GM12891 (cell line): Measurements from ENCODE around the gene SLC15A4.
"Not testable (repeated sequence)": the region's sequence is repeated elsewhere in the genome, so short reads cannot be mapped to it uniquely, and the experiment has no call there.

Source experiments
- DNase-seq: peaks from one replicate; pipeline ENCODE4 v3.0.0; 2011; ENCODE audit warnings: low spot score; ENCODE audit not compliant: insufficient read length
- FAIRE-seq: peaks from 2 replicates; lab custom pipeline; 2011; peaks lifted over from hg19 to GRCh38; lab: Jason Lieb, UNC
- PAX5 ChIP-seq: IDR thresholded peaks from 2 replicates; pipeline ENCODE4 v1.6.1; 2011; ENCODE audit warnings: low read length, moderate library complexity, mild to moderate bottlenecking; ENCODE audit not compliant: insufficient read depth, severe bottlenecking
- POLR2A ChIP-seq: IDR thresholded peaks from 2 replicates; pipeline ENCODE4 v1.6.1; 2011; ENCODE audit warnings: low read depth, low read length, control low read depth
- POLR2AphosphoS5 ChIP-seq: IDR thresholded peaks from 2 replicates; pipeline ENCODE4 v1.6.1; 2011; ENCODE audit warnings: low read depth, low read length, control low read depth
- POU2F2 ChIP-seq: IDR thresholded peaks from 2 replicates; pipeline ENCODE4 v1.6.1; 2011; ENCODE audit warnings: low read depth, mild to moderate bottlenecking, control low read depth, low read length, moderate library complexity
- SPI1 ChIP-seq: IDR thresholded peaks from 2 replicates; pipeline ENCODE4 v1.6.1; 2011; ENCODE audit warnings: low read depth, low read length, control low read depth
- TAF1 ChIP-seq: IDR thresholded peaks from 2 replicates; pipeline ENCODE4 v1.6.1; 2011; ENCODE audit warnings: low read depth, low read length, control low read depth

Gene SLC15A4

DNA sequence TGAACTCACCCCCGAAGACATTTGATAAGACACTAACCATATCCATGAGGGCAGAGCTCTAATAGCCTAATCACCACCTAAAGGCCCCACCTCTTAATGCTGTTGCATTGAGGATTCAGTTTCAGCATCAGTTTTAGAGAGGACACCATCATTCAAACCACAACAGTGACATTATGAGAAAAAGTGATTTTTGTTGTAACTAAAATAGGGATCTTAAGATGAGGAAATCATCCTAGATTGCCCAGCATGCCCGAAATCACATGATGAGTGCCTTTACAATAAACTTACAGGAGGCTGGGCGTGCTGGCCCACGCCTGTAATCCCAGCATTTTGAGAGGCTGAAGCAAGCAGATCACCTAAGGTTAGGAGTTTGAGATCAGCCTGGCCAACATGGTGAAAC, 19.8 kb upstream of the SLC15A4 start:
- TF ChIP-seq POLR2AphosphoS5 (no peak), POU2F2 (no peak), SPI1 (no peak), PAX5 (no peak), POLR2A (no peak), TAF1 (no peak)
- no peak for DNase-seq
- peak; percentile 55 for FAIRE-seq

GRCh38 chr12:128842579-128842978, 18.8 kb upstream of the SLC15A4 start:
- FAIRE-seq (no peak), DNase-seq (no peak)
- no peak for TF ChIP-seq POU2F2
- TF ChIP-seq POLR2A, result no peak
- no peak for TF ChIP-seq POLR2AphosphoS5
- TF ChIP-seq TAF1, result no peak

DNA sequence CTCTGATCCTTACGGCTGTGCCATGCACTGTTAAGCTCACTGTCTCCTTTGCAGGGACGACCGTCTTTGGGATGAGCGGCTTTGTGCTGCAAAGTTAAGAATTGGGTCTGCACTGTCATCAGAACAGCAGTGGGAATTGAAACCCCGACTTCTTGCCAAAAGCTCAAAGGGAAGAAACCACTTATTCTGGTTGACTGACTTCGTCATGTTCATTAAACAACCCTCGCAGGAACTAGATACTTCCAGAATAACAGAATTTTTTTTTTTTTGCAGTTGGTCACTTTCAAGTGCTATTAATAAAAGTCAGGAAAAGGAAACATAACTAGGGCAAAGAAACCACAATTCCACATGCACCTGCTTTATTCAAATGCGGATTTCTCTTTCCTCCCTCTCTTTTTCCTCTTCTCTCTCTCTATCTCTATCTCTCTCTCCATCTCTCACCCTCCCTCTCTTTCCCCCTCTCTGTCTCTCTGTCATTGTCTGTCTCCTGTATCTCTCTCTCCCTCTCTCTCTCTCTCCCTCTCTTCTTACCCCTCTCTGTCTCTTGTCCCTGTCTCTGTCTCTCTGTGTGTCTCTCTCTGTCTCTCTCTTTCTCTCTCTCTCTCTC, 17.2 kb upstream of the SLC15A4 start:
- peak; percentile 76 for TF ChIP-seq SPI1
- no peak for TF ChIP-seq POU2F2
- TF ChIP-seq POLR2A, result no peak
- no peak for TF ChIP-seq POLR2AphosphoS5
- peak; percentile 74 for TF ChIP-seq PAX5
- peak; percentile 78 for FAIRE-seq
- no peak for DNase-seq

GRCh38 chr12:128839885-128840284, 16.1 kb upstream of the SLC15A4 start:
- peak; percentile 50 for FAIRE-seq
- not testable (repeated sequence) for DNase-seq

- DNase-seq, result no peak
- TF ChIP-seq PAX5 (no peak), SPI1 (no peak), POU2F2 (no peak), POLR2A (no peak), TAF1 (no peak), POLR2AphosphoS5 (no peak)
- FAIRE-seq, result no peak
Observed at GRCh38 chr12:128833418-128833817, 9.7 kb upstream of the SLC15A4 start.

GRCh38 chr12:128830505-128830893, 6.7 kb upstream of the SLC15A4 start:
- TF ChIP-seq TAF1, result no peak
- TF ChIP-seq POLR2A, result no peak
- TF ChIP-seq PAX5, result peak; percentile 59
- TF ChIP-seq POU2F2, result no peak
- peak; percentile 86 for TF ChIP-seq SPI1
- no peak for TF ChIP-seq POLR2AphosphoS5
- no peak for DNase-seq
- no peak for FAIRE-seq

DNA sequence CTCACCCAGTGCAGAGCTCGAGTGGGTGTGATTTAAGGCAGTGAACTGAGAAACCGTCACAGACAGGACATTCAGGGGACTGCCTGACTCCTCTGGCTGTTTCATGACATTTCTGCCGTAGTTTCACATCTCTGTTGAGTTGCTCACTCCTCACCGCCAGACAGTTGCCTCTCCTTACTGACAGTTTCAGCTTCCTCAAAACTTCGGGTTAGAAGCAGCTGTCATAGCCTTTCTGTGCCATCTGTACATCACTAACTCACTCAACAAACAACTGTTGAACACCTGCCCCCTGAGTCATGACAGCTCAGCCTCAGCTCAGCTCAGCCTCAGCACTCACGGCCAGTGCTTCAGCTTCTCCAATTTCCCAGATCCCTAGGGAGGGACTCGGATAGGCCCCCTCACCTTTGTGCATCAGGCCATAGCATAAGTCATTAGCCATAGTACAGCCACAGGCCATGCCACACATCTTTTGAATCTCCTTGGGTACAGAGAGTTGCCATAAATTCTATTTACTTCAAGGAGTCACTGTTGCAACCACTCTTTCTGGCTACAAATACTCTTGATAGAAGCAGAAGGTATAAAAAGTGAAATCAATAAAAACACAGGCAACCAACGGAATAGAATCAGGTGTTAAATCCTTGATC, 6.2 kb upstream of the SLC15A4 start:
- TF ChIP-seq PAX5 (no peak), POLR2A (0 out of 2 replicates have a peak, but pooled peaks have one; percentile 27), SPI1 (peak; percentile 79), TAF1 (peak; percentile 42; the same call in 1 of the 2 replicates), POU2F2 (peak; percentile 49; the same call in 1 of the 2 replicates), POLR2AphosphoS5 (0 out of 2 replicates have a peak, but pooled peaks have one; percentile 17)
- no peak for DNase-seq
- FAIRE-seq, result peak; percentile 99

- TF ChIP-seq PAX5 (no peak), POLR2AphosphoS5 (no peak), POU2F2 (no peak), POLR2A (no peak), TAF1 (no peak), SPI1 (no peak)
- FAIRE-seq (no peak), DNase-seq (no peak)
Observed at GRCh38 chr12:128827724-128828123, 4.0 kb upstream of the SLC15A4 start.

GRCh38 chr12:128825835-128826234, 2.1 kb upstream of the SLC15A4 start:
- no peak for FAIRE-seq
- no peak for TF ChIP-seq SPI1
- no peak for TF ChIP-seq POLR2AphosphoS5
- TF ChIP-seq POU2F2, result no peak
- no peak for TF ChIP-seq POLR2A
- TF ChIP-seq PAX5, result no peak
- no peak for TF ChIP-seq TAF1
- DNase-seq, result no peak

DNA sequence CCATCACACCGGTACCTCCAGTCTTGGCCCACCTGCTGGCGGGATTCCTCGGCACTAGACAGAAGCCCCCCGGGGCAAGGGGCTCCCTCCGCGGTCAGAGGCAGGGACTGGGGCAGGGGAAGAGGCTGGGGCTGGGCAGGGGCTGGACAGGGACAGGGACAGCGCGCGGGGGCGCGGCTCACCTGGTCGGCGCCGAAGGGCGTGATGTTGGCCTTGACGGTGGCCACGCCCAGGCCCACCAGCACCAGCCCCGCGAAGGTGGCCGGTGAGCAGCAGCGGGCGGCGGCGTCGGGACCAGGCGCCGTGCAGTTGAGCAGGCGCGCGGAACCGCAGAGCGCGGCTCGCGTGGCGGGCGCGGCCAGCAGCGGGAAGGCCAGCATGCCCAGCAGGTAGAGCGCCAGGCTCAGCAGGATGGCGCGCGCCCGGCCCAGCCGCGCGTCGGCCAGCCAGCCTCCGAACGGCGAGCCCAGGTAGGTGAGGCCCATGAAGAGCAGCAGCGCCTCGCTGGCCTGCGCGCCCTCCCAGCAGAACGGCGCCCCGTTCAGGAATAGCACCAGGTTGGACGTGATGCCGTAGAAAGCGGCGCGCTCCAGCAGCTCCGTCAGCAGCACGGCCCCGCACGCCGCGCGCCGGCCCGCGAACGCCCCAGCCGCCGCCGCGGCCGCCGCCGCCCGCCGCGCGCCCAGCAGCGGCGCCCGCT, 392 bp downstream of the SLC15A4 start:
- TF ChIP-seq POLR2AphosphoS5, result peak; percentile 12; the same call in 1 of the 2 replicates
- no peak for TF ChIP-seq TAF1
- no peak for TF ChIP-seq POU2F2
- TF ChIP-seq POLR2A, result no peak; the same call in 1 of the 2 replicates
- no peak for TF ChIP-seq SPI1
- no peak for FAIRE-seq

More for the DNA sequence above, 392 bp downstream of the SLC15A4 start:
- no peak for DNase-seq
